Endometrial microvascular endothelial cells (primary cell): ENCODE measurements around the gene VSX1. TPM values are rescaled to one million over a fixed set of nuclear protein-coding genes. Genes with fewer than 3 reads are reported as not detected.

ENCODE experiments used
- in situ Hi-C: cut with HindIII; loops from 2 replicates; pipeline ENCODE4 v1.10.0; 2017; ENCODE audit warnings: low sequenced_read_pairs, low pct_unique_long_range_greater_than_20kb; ENCODE audit errors: inconsistent ontology term
- total RNA-seq: library from RNA; depleted of rRNA; stranded (reverse); fragments of >200 nt; gene quantifications from one replicate; pipeline ENCODE4 v1.2.3, GENCODE V29; 2015; ENCODE audit errors: inconsistent ontology term

VSX1 gene
- total RNA-seq, 1 donor from 2014 or later, result not detected

DNA sequence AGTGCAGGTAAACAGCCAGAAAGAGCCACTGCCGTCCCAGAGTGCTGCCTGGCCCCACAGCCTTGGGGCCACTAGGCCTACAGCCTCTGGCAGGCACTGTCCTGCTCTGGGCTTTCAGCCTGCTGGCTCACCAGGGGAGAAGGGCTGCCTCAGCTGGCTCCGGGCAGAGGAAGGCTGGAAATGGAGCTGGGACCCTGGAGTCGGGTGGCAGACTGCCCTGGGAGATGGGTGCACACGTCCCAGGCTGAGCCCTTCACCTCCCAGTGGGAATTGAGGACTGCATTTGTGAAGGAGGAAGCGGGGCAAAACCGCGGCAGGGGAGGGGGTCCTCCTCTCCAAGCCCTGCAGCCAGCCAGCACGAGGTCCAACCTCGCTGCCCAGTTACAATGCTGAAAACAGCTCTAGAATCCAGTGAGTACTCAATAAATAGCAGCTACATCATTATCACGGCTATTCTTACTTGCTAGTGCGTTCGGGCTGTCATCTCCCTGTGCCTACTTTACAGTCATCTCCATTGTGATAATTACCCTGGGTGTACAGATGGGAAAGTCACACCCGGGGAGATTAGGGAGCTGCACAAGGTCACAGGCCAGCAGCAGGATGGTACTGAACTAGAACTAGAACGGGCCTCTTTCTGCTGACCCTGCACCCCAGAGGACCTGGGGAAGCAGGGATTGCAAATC, 37.1 kb downstream of the VSX1 start:
- in situ Hi-C loops, result no loop called here

DNA sequence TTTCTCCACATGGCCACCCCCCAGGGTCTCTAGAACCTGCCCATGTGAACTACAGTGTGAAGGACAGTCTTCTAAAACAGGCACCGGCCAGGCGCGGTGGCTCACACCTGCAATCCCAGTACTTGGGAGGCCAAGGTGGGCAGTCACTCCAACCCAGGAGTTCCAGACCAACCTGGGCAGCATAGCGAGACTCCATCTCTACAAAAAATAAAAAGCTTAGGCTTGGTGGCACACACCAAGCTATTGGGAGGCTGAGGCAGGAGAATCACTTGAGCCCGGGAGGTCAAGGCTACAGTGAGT, 37.7 kb downstream of the VSX1 start:
- in situ Hi-C loops, result no loop called here

- in situ Hi-C loops, result no loop called here
Measured at GRCh38 chr20:25043499-25044260, 38.3 kb downstream of the VSX1 start.

DNA sequence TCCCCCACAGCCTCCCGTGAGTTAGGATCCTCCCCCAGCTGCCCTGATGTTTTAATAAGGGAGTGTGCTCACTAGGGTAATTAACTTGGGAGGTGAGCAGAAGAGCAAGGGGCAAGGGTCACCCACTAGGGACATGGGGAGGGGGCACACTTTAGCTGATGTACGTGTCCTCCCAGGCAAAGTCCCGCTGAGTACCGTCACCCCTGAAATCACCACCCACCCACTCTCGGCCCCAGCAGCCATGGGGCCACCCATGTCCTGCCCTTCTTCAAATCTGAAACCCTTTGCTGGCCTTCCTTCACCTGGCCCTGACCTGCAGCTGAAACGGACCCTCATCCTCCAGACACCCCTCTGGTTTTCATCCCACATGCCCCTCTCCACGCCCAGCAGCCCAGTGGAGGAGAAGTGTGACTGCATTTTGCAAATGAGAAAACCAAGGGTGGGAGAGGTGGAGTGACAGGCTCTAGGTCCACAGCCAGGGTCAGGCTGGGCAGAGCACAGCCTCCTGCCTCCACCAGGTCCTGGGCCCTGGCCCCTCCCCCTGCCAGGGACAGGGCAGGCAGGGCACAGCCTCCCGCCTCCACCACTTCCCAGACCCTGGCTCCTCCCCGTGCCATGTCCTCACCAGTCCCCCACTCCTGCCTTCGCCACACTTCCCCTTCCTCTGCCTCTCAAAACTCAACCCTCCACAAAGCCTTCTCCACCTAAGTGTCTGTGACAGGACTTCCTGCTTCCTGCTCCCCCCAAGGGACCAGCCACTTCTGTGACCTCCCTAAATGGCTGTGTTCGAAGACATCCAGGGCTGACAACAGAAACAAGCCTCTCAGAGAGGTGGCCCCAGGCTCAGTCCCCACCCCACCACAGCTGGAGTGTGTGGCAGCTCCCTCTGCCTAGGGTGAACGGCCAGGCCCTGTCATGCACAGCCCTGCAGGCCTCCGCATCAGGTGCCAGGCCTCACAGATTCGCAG, 39.1 kb downstream of the VSX1 start:
- in situ Hi-C loops, result no loop called here

DNA sequence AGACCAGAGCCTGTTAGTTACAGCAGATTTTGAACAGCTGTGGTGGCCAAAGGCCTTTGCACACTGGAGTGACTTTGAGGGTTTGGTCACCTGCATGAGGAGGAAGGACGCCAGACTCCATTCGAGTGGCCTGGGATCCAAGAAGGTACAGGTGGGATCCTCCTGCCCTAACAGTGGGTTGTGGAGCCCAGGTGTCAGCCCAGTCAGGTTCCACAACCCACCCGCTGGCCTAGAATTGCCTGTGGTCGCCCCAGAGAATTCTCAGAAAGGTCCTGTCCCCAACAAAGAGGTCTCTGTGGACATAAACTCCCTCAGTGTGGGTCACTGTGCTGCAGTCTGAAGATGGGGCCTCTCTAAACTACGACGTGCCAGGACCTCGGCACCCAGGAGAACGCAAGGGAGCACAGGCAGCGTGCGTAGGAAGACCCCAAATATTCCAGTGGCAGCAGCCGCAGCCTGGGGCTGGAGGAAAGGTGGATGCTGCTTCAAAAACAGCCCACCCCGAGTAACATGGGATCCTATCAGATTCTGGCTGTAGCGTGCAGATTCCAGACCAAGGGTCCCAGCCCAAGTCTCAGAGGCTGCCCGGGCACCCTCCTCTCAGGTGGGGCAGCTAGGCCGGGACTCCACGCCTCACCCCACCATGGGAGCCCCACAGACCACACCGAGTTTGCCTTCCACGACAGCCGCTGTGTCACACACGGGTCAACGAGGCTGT, 40.0 kb downstream of the VSX1 start:
- in situ Hi-C loops, result no loop called here

- in situ Hi-C loops, result no loop called here
Measured at GRCh38 chr20:25040438-25040831, 41.5 kb downstream of the VSX1 start.

DNA sequence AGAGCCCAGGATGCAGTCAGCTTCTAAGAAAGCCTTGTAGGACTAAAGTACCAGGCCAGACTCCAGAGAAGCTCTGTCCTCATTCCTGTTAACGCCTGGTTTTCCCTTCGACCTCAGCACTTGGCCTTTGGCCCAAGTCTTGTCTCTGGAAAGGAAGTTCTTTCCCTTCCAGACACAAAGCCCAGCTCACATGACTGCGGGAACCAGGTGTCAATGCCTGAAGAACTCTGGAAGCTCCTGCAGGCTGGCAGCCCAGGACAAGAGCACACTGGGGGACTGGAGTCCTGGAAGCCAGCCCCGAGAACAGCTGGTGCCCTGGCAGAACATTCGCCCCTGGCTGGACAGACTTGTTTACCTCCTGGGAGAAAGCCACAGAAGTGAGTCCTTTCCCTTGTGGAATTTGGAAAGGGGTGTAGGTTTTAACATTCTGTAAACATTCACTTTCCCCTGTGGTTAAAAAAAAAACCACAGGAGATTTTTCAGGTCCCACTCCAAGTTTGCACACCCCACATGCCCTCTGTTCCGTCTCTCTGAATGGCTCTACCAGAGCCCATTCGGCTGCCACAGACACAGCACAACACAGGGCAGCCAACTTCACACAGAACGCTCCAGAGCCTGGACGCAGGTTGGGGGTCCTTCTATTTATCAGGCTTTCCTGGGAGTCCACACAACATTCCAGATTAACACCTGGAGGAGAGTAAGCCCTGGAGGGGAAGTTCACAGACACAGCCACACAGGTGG, 42.1 kb downstream of the VSX1 start:
- in situ Hi-C loops, result no loop called here

DNA sequence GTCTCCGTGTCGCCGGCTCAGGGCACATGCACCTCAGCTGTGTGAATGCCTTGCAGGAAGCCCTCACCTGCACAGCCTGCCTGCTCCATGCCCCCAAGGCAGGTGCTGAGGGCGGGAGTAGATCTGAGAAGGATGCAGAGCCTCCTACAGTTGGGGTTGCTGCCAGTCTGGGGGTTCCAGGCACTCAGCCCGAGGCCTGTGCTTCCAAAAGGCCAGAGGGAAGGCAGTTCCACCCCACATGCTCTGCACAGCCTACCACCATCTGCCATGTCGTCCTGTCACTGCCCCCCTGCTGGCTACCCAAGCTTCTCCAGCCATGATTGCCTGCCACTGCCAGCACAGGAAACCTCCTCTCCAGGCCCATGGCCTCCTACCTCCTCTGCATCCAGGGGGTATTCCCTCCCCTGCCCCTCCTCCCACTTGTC, 43.3 kb downstream of the VSX1 start:
- in situ Hi-C loops, result no loop called here

DNA sequence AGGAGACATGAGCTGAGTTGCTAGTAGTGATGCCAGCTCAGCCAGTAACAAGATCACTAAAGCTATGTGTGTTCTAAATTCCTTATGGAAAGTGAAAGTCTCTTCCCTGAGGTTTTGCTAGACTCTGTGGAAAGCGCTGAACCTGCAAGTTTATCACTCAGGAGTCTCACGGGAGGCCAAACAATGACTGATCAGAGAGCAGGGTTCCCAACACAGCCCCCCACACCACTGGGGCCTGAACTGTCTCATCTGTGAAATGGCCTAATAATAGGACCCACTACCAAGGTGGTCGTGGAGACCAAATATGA, 43.9 kb downstream of the VSX1 start:
- in situ Hi-C loops, result no loop called here

- in situ Hi-C loops, result no loop called here
Measured at GRCh38 chr20:25037288-25038102, 44.4 kb downstream of the VSX1 start.

DNA sequence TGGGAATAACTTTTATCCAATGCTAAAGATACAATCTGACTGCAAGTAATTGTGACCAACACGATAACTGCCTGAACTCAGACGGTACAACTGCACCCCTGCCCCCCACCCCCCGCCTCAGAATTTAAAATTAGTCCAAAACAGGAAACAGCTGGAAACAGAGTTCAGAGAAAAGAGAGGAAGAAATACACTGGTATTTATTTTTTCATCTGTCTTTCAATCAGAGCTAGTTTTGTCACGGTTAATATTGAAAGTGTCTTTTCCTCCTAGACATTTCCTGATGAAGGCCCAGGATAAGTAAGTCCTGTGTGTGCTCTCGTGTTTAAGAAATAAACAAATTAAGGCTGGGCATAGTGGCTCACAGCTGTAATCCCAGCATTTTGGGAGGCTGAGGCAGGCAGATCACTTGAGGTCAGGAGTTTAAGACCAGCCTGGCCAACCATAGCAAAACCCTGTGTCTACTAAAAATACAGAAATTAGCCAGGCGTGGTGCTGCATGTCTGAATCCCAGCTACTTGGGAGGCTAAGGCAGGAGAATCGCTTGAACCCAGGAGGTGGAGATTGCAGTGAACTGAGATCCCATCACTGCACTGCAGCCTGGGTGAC, 45.5 kb downstream of the VSX1 start:
- in situ Hi-C loops, result no loop called here

DNA sequence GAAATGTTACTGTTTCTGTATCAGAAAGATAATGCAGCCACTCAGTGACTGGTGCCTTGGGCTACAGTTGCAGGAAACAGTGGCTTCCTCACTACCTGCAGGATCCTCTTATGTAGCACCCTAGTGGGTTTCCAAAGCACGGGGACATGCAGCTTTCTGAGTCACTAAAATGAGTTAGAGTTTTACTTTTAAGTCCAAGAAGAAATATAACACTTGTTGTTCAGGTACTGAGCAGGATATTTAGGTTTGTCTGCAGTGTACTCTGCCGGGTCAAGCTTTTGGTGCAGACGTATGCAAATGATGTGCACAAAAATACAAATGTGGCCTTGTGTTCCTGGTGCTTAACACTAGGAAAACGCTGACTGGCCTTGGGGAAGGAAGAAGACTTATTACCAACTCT, 46.0 kb downstream of the VSX1 start:
- in situ Hi-C loops, result no loop called here

GRCh38 chr20:25033924-25034300, 48.0 kb downstream of the VSX1 start:
- in situ Hi-C loops, result no loop called here

- in situ Hi-C loops, result no loop called here
Measured at GRCh38 chr20:25033265-25033923, 48.5 kb downstream of the VSX1 start.

GRCh38 chr20:25032478-25033264, 49.3 kb downstream of the VSX1 start:
- in situ Hi-C loops, result no loop called here

GRCh38 chr20:25032065-25032477, 49.9 kb downstream of the VSX1 start:
- in situ Hi-C loops, result no loop called here
